ENCODE results near the gene C1orf216. TPM values are rescaled to one million over a fixed set of nuclear protein-coding genes. Genes with fewer than 3 reads are reported as not detected.
A peak's percentile ranks its signal among the peaks of the same experiment; 100 is the strongest.

The C1orf216 gene
- total and polyA plus RNA-seq, 2 donors from 2014 or later, result 6.0 to 7.4 TPM

DNA sequence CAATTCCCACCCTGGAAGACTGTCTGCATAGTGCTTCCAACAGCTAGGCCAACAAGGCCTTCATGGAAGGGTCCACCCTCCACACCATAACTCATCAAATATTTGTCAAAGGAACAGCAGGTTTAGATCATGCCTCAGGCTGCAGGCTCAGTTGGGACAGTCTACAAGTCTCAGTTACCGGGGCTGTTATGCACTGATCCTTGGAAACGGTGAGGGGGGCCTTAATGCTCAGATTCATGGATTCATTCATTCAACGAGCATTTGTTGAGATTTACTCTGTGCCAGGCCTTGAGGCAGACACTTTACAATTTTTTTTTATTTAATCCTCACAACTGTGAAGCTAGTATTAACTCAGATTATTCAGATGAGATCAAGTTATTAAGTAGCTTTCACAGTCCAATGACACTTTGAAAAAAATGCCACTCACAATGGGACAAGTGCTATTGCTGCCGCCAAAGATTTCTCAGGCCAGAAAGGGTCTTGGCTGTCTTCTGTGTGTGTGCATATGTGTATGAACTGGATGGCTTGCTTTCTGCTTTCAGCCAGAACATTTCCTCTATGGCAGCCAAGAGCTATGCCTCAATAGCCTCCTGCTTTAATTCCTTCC is 8.9 kb upstream of the C1orf216 start:
- H3K36me3 ChIP-seq (ENCODE audit: control insufficient read depth in 2 of 3, insufficient read depth in 3 of 3, low read length in 3 of 3), result no peaks in the 10 kb centered on the region
- intact Hi-C loops (cut with DNase I), result no loop called here
- no peak for FAIRE-seq

DNA sequence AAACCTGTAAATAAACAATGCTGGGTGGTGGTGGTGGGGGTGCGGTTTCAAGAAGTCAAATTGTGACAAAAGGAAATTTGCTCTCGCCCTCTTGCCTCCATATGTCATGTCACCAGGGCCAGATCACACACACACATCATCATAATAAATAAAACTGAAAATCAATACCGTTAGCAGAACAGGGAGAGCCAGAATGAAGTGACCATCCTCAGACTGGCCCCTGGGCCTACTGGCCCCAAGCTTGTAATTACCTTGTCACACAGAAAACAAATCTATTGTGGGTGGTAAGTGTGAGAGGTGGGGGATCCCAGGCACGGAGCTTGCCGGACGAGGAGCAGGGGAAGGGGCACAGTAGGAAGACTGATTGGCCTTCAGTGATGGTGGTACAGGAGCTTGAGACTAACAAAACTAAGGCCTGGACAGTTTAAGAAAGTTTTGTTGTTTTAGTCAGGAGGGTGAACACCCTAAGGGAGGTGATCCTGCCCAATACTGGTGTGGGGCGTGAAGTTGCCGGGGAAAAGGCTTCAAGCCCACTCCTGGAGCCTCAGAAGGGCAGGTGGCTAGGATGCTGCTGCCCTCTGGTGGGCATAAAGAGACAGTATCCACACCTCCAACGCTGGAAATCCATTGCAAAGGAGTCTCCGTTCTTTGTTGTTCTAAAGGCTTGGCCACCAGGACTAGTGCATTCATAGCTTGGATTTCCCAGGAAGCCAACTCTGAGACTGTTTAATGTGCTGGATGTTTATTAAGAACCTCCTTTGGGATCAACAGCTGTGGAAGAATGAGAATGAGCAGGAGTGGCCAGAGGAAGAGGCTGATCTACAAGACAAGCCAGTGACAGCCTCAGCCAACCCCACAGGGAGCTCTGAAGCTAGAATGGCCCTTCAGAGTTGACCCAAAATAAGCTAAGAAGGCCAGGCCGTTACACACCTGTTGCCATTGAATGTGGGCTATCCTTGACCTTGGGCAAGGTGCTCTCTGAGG is 8.1 kb upstream of the C1orf216 start:
- DNase-seq (peak in 4 of 5 donors; percentile 54 to 80 (median 68)), FAIRE-seq (no peak)
- Histone ChIP-seq H3K9ac (ENCODE audit: low read length in 3 of 3) (no peak overlapping the region), H3K27me3 (ENCODE audit: control insufficient read depth, insufficient read depth, low read length) (no peaks in the 10 kb centered on the region), H3K4me1 (ENCODE audit: control insufficient read depth in 2 of 3, insufficient read depth in 2 of 3, low read depth in 1 of 3, low read length in 3 of 3) (no peaks in the 10 kb centered on the region), H3K36me3 (ENCODE audit: control insufficient read depth in 2 of 3, insufficient read depth in 3 of 3, low read length in 3 of 3) (no peaks in the 10 kb centered on the region), H3K9me3 (ENCODE audit: control insufficient read depth in 2 of 3, insufficient read depth in 1 of 3, low read length in 3 of 3) (no peaks in the 10 kb centered on the region), H3K4me3 (ENCODE audit: low read length in 3 of 3) (no peak overlapping the region), H3K27ac (ENCODE audit: low read depth in 2 of 2, low read length in 2 of 2) (no peak overlapping the region)
- intact Hi-C loops (cut with DNase I), result no loop called here
- TF ChIP-seq, protein P1, sequence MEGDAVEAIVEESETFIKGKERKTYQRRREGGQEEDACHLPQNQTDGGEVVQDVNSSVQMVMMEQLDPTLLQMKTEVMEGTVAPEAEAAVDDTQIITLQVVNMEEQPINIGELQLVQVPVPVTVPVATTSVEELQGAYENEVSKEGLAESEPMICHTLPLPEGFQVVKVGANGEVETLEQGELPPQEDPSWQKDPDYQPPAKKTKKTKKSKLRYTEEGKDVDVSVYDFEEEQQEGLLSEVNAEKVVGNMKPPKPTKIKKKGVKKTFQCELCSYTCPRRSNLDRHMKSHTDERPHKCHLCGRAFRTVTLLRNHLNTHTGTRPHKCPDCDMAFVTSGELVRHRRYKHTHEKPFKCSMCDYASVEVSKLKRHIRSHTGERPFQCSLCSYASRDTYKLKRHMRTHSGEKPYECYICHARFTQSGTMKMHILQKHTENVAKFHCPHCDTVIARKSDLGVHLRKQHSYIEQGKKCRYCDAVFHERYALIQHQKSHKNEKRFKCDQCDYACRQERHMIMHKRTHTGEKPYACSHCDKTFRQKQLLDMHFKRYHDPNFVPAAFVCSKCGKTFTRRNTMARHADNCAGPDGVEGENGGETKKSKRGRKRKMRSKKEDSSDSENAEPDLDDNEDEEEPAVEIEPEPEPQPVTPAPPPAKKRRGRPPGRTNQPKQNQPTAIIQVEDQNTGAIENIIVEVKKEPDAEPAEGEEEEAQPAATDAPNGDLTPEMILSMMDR (IDR thresholded peaks at IDR 0.05; ENCODE audit: borderline replicate concordance, extremely low read depth, insufficient read depth), result peak; percentile 82

More for the DNA sequence above, 8.9 kb upstream of the C1orf216 start:
- Histone ChIP-seq H3K4me3 (ENCODE audit: low read length in 3 of 3) (no peak overlapping the region), H3K9ac (ENCODE audit: low read length in 3 of 3) (no peak overlapping the region), H3K9me3 (ENCODE audit: control insufficient read depth in 2 of 3, insufficient read depth in 1 of 3, low read length in 3 of 3) (no peaks in the 10 kb centered on the region), H3K4me1 (ENCODE audit: control insufficient read depth in 2 of 3, insufficient read depth in 2 of 3, low read depth in 1 of 3, low read length in 3 of 3) (no peaks in the 10 kb centered on the region), H3K27ac (ENCODE audit: low read depth in 2 of 2, low read length in 2 of 2) (no peak overlapping the region), H3K27me3 (ENCODE audit: control insufficient read depth, insufficient read depth, low read length) (no peaks in the 10 kb centered on the region)
- DNase-seq, result no peak
- TF ChIP-seq, protein P1 (IDR thresholded peaks at IDR 0.05; ENCODE audit: borderline replicate concordance, extremely low read depth, insufficient read depth), result no peak

DNA sequence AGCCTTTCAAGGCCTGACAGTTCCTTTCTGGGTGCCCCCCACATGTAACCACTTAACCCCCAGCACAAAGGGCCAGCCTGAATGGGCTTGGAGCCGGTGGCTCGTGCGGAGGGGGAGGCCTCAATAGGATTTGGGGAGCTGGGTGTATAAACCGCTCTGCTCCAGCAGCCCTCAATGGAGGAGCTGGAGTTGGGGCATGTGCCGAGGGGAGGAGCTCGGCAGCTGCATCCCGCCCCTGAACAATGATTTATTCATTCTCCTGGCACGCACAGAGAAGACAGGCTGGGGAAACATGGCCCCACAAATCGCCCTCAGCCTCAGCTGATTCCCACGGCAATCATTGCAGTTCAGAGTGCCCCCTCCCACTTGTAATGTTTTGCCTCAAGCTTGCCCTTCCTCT is 6.9 kb upstream of the C1orf216 start:
- H3K9ac ChIP-seq (ENCODE audit: low read length in 3 of 3), result no peak overlapping the region
- H3K4me1 ChIP-seq (ENCODE audit: control insufficient read depth in 2 of 3, insufficient read depth in 2 of 3, low read depth in 1 of 3, low read length in 3 of 3), result no peaks in the 10 kb centered on the region
- DNase-seq (peak in 3 of 5 donors; percentile 28 to 37 (median 31)), FAIRE-seq (no peak)
- H3K27me3 ChIP-seq (ENCODE audit: control insufficient read depth, insufficient read depth, low read length), result no peaks in the 10 kb centered on the region
- H3K36me3 ChIP-seq (ENCODE audit: control insufficient read depth in 2 of 3, insufficient read depth in 3 of 3, low read length in 3 of 3), result no peaks in the 10 kb centered on the region
- no peaks in the 10 kb centered on the region for H3K9me3 ChIP-seq (ENCODE audit: control insufficient read depth in 2 of 3, insufficient read depth in 1 of 3, low read length in 3 of 3)
- TF ChIP-seq, protein P1 (IDR thresholded peaks at IDR 0.05; ENCODE audit: borderline replicate concordance, extremely low read depth, insufficient read depth), result no peak
- intact Hi-C loops (cut with DNase I), result no loop called here
- no peak overlapping the region for H3K27ac ChIP-seq (ENCODE audit: low read depth in 2 of 2, low read length in 2 of 2)
- no peak overlapping the region for H3K4me3 ChIP-seq (ENCODE audit: low read length in 3 of 3)
